OCI-M1 (cell line): Measurements from ENCODE around the gene TRIM10.
"Not testable (repeated sequence)": the region's sequence is repeated elsewhere in the genome, so short reads cannot be mapped to it uniquely, and the experiment has no call there.

Source experiments
- DNase-seq: peaks from one replicate; lab custom pipeline; 2025; lab: John Stamatoyannopoulos, UW

The TRIM10 gene

DNA sequence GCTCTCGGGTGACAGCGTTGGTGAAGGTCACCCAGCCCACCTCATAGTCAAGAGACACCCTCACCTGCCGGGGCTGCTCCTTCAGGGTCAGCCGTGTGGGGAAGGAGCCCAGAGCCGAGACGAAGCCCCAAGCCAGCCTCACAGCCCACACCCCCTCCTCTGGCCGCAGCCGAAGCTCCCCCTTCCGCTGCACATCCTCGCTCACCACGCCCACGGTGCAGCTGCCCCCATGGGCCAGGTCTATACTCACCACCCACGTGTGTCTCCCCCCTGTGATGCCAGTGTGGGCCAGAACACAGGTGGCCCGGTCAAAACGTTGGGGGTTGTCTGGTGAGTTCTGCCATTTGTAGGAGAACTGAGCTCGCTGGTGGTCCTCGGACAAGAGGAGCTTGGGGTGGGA, 7.0 kb downstream of the TRIM10 start:
- no peak for DNase-seq

- no peak for DNase-seq
Measured at GRCh38 chr6:30152910-30153610, 8.0 kb downstream of the TRIM10 start.

GRCh38 chr6:30152016-30152673, 8.9 kb downstream of the TRIM10 start:
- DNase-seq = peak; percentile 68

DNA sequence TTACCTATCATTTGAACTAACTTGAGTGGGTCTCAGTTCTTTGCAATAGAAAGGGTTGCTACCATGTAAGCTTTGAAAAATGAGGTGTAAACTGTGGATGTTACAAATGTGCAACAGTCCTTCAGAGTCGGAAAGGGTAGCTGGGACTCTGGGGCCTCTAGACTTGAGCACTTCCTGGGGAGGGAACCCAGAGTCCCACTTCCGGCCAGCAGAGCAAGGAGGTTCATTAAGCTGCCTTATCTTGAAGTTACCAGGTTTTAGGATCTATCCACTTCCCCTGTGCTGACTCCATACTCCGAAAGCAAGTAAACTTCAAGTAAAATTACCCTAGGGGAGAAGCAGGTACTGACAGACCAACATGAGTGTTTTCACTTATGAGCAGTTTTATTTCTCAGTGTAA, 9.4 kb downstream of the TRIM10 start:
- peak; percentile 90 for DNase-seq

DNA sequence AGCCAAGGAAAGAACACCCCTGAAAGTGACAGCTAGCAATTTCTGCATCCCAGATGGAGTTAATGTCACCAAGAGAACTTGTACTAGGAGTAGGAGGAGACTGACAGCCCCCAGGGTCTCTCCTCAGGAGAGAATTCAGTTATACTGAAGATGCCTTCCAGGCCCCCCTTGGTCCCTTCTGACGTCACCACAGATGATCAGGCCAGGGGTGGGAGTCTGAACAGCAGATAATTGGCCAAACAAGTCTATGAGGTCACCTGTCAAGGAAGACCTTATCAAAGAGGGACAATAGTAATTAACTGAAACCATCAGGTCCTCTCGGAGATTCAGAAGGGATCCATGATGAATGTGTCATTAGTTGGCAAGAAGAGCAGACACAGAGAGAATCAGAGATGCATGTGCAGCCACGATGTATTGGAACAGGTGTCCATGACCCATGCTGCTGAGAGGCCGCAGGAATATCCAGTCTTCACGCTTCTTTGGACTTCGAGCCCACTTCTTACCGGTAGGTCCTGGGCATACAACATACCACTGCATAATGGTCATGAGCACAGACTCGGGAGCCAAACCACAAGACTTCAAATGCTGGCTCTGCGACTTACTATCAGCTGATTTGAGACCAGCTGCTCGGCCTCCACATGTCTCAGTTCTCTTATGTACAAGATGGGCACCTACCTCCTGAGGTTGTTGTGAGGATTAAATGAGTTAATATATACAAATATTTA, 10.2 kb downstream of the TRIM10 start:
- no peak for DNase-seq

GRCh38 chr6:30149858-30150550, 11.0 kb downstream of the TRIM10 start:
- DNase-seq = peak; percentile 38

DNA sequence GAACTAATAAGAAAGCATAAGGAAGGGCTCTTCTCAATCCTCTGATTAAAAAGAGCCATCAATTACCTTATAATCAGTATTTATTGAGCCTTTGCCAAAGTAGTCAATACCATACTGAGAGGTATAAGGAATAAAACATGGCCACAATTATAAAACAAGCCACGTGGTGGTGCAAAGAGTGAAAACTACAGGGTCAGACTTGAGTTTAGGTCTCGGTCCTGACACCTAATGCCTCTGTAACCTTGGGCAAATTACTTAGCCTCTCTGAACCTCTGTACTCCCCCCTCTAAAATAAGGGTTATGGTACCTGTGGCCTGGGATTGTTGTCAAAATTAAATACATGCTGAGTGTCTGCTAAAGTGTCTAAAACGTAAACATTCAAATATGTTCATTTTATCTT, 11.8 kb downstream of the TRIM10 start:
- DNase-seq = peak; percentile 35

DNA sequence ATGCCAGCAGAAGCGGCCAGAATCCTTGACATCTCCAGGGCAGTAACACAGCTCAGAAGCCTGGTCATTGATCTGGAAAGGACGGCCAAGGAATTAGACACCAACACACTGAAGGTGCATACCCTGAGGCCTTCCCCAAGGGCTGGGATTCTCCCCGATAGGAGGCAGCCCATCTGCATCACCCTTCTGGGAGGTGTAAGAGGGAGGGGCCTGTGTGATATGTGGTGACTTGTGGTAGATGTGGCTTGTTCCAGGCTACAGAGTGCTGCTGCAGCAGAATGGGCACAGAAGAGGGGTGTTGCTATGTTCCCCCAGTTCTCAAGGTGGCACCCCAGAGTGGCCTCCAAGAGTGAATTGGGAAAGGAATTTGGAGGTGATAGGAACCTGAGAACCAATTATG, 13.9 kb downstream of the TRIM10 start:
- DNase-seq = no peak

- DNase-seq = no peak
Measured at GRCh38 chr6:30145818-30146217, 15.2 kb downstream of the TRIM10 start.

DNA sequence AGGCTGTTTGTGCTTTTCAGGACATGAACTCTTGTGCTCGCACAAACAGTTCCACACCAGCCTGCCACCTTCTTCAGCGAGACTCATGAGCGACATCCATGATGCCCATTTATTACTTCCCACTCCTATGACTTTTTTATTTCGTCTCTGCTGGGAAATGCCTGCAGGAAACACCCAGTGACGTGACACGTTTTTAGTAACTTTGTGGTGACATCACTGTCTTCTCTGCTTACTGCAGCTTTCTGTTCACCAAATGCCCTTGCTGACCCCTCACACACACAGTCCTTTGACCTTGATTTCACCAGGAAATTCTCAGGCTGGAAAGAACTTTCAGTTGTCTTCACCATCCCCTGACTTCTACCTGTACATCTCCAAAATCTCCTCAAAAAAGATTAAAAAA, 16.2 kb downstream of the TRIM10 start:
- DNase-seq = no peak

DNA sequence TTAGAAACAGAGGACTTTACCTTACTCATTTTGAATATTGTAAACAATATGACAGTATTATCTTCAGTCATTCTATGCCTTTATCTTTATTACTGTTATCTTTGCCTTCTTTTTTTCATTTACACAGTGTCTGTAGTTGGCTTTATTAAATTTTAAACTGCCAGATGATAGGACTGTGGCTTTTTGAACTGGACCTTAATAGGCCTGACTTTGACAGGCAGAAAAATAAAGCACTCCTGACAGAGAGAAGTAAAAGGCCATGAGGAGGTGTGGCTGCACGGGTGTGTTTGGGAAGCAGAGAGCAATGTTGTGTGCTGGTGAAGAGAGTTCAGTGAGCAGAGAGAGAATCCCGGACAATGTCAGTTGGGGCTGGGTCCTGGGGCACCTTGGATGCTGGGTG, 17.2 kb downstream of the TRIM10 start:
- DNase-seq = no peak

DNA sequence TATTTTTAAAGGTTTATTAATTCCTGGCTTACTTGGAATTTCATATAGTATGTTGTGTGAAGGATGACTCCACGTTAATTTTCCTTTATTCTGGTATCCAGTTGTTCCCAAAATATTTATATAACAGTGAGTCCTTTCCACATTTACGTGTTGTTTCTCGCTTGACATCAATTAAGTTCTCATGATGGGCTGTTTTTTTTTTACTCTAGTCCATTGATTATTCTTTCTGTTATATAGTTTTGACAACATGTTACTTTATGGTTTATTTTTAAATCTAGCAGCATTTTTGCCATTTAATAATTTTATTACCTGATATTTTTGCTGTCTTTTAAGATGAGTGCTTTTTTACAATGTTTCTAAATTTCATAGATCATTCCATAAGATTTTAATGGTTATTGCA, 18.3 kb downstream of the TRIM10 start:
- no peak for DNase-seq

DNA sequence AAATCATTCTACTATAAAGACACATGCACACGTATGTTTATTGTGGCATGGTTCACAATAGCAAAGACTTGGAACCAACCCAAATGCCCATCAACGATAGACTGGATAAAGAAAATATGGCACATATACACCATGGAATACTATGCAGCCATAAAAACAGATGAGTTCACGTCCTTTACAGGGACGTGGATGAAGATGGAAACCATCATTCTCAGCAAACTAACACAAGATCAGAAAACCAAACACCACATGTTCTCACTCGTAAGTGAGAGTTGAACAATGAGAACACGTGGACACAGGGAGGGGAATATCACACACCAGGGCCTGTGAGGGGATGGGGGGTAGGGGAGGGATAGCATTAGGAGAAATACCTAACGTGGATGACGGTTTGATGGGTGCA, 20.8 kb downstream of the TRIM10 start:
- not testable (repeated sequence) for DNase-seq

DNA sequence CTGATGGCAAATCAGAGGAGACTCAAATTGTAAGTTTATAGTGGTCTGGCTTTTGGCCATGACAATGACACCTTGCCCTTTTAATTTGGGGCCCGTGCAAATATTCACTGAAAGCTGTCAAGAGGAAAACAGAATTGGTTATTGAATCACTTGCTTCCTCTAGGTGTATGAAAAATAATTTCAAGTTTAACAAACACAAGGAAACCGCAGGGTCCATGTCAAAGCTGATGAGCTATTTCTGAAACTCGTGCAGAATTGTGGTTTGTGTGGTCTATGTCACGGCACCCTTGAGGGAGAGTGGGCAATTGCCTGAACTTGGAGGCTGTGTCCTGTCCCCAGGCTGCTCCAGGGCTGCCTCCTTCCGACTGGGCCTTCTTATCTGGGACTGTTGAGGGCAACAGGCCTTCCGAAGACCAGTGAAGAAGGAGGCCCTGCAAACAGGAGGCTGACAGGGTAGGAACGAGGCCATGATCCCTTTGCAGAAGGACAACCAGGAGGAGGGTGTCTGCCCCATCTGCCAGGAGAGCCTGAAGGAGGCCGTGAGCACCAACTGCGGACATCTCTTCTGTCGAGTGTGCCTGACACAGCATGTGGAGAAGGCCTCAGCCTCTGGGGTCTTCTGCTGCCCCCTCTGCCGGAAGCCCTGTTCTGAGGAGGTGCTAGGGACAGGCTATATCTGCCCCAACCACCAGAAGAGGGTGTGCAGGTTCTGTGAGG, 24.3 kb downstream of the TRIM10 start:
- peak; percentile 60 for DNase-seq

DNA sequence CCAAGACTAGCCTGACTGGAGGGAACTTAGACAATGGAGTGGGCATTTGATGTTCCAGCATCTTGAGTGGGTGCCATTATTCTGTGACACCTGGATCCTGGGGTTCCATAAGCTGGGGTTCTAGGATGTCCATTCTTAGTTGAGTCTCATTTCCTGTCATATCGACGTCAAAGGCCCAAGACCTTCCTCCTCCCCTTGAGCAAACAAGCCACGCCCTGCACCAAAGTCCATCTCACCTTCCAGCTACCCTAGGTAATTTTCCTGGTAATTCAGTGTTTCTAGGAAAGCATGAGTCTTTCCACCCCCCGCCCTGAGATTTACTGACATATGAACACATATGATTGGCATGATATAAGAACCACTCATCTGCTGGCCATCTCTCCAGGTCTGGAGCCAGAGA, 25.3 kb downstream of the TRIM10 start, which contains the start of gene TRIM40:
Gene TRIM40 (plus strand): TSS at position 384 of the 400 bp plus-strand sequence. CDS start 897 bp downstream, outside the sequence.
- no peak for DNase-seq

GRCh38 chr6:30135147-30135546, 25.9 kb downstream of the TRIM10 start:
- DNase-seq = no peak

DNA sequence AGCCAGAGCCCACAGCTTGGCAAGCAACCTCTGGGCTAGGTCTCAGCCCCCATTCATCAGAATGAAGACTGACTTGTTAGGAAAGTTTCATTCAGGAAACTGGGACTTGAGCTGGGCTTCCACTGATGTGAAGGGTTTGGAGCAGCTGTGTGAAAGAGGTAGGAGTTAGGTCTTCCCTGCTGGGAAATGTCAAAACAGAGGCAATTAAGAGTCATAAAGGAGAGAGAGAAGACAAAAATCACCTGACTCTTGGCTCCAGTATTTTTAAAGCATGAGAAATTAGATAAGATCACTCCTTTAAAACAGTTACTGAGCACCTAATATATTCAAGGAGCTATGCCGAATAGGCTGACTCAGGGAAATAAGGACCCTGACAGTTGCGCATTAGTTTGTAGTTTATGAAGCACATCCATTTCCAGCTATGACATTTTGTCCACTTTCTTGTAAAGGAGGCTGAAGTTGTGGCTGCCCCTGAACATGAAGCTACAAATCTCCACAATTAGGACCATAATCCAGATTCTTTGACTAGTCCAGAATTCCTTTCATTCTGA, 29.0 kb downstream of the TRIM10 start:
- DNase-seq = no peak

GRCh38 chr6:30130887-30131862, 29.8 kb downstream of the TRIM10 start:
- DNase-seq = peak; percentile 92

DNA sequence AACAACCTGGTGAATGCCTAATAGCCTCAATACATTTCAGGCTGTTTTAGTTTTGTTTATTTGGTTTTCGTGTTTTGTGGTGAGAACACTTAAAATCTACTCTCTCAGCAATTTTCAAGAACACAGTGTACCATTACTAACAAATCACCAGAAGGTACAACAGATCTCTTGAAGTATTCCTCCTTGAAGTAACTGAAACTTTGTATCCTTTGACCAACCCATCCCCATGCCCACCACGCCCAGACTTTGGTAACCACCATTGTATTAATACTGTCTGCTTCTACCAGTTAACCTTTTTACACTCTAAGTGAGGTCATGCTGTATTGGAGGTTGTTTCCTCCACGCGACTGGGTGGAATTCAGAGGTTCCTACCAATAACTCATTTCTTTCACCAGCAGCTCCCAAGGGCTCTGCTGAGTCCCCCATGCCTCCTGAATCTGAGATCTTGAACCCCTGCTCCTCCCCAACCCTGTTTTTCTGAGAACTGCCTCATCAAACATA, 30.8 kb downstream of the TRIM10 start:
- DNase-seq = no peak
